GM13977 (cell line): ENCODE data around the gene NOS1AP.

Experiments
- DNase-seq: peaks from one replicate; pipeline ENCODE4 v3.0.0; 2012; ENCODE audit warnings: low spot score
- CTCF ChIP-seq: IDR thresholded peaks from 2 replicates; pipeline ENCODE4 v1.5.1; 2012; ENCODE audit warnings: mild to moderate bottlenecking, control low read depth; ENCODE audit not compliant: insufficient read depth; ENCODE audit errors: extremely low read depth, missing control alignments
- in situ Hi-C: fragments of 300-500 bp; cut with MboI; formaldehyde crosslinking; loops from one replicate; pipeline ENCODE4 v1.12.0; 2022; ENCODE audit warnings: low sequenced_read_pairs, low pct_unique_long_range_greater_than_20kb, mixed read lengths, inconsistent platforms; ENCODE audit not compliant: unreplicated experiment

The NOS1AP gene

DNA sequence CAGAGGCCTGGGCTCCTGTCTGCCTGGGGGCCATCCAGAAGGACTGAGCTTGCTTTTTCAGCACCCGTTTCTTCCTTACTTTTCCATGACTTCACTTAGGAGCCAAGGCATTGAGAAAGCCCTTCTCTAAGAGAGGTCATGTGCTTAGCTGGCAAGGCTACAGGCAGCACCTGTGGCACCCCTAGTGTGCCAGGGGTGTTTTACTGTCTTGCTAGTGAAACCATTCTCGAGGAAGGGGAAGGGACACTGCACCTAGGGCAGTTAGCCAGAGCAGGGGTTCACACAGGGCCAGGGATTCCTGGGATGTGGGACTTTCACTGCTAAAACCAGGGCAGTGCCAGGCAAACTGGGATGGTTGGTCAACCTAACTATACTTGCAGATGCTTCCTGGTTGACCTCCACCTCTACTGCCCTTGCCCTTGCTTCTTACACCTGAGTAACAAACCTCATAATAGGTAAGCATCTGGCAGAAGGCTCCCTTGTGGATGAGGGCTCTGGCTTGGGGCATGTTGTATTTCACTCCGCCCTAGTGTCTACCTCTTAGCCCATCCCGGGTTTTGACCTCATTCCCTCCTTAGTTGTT lies 69.2 kb downstream of the NOS1AP start:
- in situ Hi-C loops = no loop called here

GRCh38 chr1:162139211-162139610 lies 69.7 kb downstream of the NOS1AP start:
- in situ Hi-C loops = no loop called here
- TF ChIP-seq CTCF = no peak
- DNase-seq = no peak

More for the DNA sequence above, 69.2 kb downstream of the NOS1AP start:
- DNase-seq = no peak
- TF ChIP-seq CTCF = no peak

GRCh38 chr1:162141281-162142054 lies 72.0 kb downstream of the NOS1AP start:
- in situ Hi-C loops = no loop called here
- DNase-seq = no peak
- TF ChIP-seq CTCF = no peak

- in situ Hi-C loops = no loop called here
- DNase-seq = no peak
Measured at GRCh38 chr1:162142968-162143367, 73.5 kb downstream of the NOS1AP start.

GRCh38 chr1:162144268-162144667 lies 74.8 kb downstream of the NOS1AP start:
- in situ Hi-C loops = no loop called here
- DNase-seq = no peak
- no peak for TF ChIP-seq CTCF

More at GRCh38 chr1:162142968-162143367, 73.5 kb downstream of the NOS1AP start:
- TF ChIP-seq CTCF = no peak

- DNase-seq = no peak
- in situ Hi-C loops = no loop called here
- no peak for TF ChIP-seq CTCF
Measured at GRCh38 chr1:162144853-162145252, 75.4 kb downstream of the NOS1AP start.
